GM23338 (cell line): ENCODE data around the gene ETV5. TPM values are rescaled to one million over a fixed set of nuclear protein-coding genes. Genes with fewer than 3 reads are reported as not detected.

Experiments
- ATAC-seq: fragments of 200-7000 bp; cut with Tn5 transposase; 3 replicates; pipeline ENCODE4 v1.9.1; 2020
- DNase-seq: peaks from one replicate; pipeline ENCODE4 v3.0.0-alpha.2; 2015; ENCODE audit warnings: low spot score
- H2AFZ ChIP-seq: fragments of 200-600 bp; sonication (generic); 2 replicates; pipeline ENCODE4 v1.8.0; 2016; ENCODE audit warnings: antibody characterized with exemption, mild to moderate bottlenecking, moderate library complexity
- H3F3A ChIP-seq: fragments of 200-600 bp; sonication (generic); replicated peaks from 2 replicates; pipeline ENCODE4 v1.8.0; 2017; ENCODE audit warnings: antibody characterized with exemption, mixed run types, low read depth
- H3K27ac ChIP-seq: fragments of 200-600 bp; sonication (generic); 2 replicates; pipeline ENCODE4 v1.6.1; 2016; ENCODE audit warnings: low read depth
- H3K27me3 ChIP-seq: fragments of 200-600 bp; sonication (generic); 2 replicates; pipeline ENCODE4 v1.8.0; 2016; ENCODE audit warnings: mild to moderate bottlenecking, mixed run types, moderate library complexity; ENCODE audit not compliant: insufficient read depth
- H3K36me3 ChIP-seq: fragments of 200-600 bp; sonication (generic); 2 replicates; pipeline ENCODE4 v1.8.0; 2016; ENCODE audit warnings: mild to moderate bottlenecking; ENCODE audit not compliant: insufficient read depth
- H3K4me1 ChIP-seq: fragments of 200-600 bp; sonication (generic); 2 replicates; pipeline ENCODE4 v1.8.0; 2016; ENCODE audit warnings: mild to moderate bottlenecking, moderate library complexity; ENCODE audit not compliant: insufficient read depth
- H3K4me2 ChIP-seq: fragments of 200-600 bp; sonication (generic); 2 replicates; pipeline ENCODE4 v1.7.1; 2017; ENCODE audit warnings: mixed run types
- H3K4me3 ChIP-seq: fragments of 200-600 bp; sonication (generic); 2 replicates; pipeline ENCODE4 v1.6.1; 2016; ENCODE audit warnings: mixed run types
- H3K79me2 ChIP-seq: fragments of 200-600 bp; sonication (generic); replicated peaks from 2 replicates; pipeline ENCODE4 v1.8.0; 2017; ENCODE audit warnings: mild to moderate bottlenecking; ENCODE audit not compliant: insufficient read depth
- H3K9me2 ChIP-seq: fragments of 200-600 bp; sonication (generic); 2 replicates; pipeline ENCODE4 v1.8.0; 2017; ENCODE audit not compliant: insufficient read depth
- H4K20me1 ChIP-seq: fragments of 200-600 bp; sonication (generic); replicated peaks from 2 replicates; pipeline ENCODE4 v1.8.0; 2017; ENCODE audit warnings: mild to moderate bottlenecking; ENCODE audit not compliant: insufficient read depth
- H3K27ac Mint-ChIP-seq: 2 replicates; pipeline ENCODE4 v1.8.0; 2020; ENCODE audit warnings: inconsistent platforms, mild to moderate bottlenecking, moderate library complexity, mixed read lengths
- H3K27me3 Mint-ChIP-seq: 3 replicates; pipeline ENCODE4 v1.8.0; 2022; ENCODE audit warnings: low read depth, mild to moderate bottlenecking, moderate library complexity, mixed read lengths, inconsistent platforms; ENCODE audit not compliant: insufficient read depth, poor library complexity
- H3K36me3 Mint-ChIP-seq: 3 replicates; pipeline ENCODE4 v1.8.0; 2021; ENCODE audit warnings: low read depth, mild to moderate bottlenecking, inconsistent platforms, moderate library complexity, mixed read lengths
- H3K4me1 Mint-ChIP-seq: 3 replicates; pipeline ENCODE4 v1.8.0; 2020; ENCODE audit warnings: mild to moderate bottlenecking, inconsistent platforms, mixed read lengths
- H3K4me3 Mint-ChIP-seq: 3 replicates; pipeline ENCODE4 v1.8.0; 2021; ENCODE audit warnings: moderate library complexity, mild to moderate bottlenecking, inconsistent platforms, mixed read lengths
- H3K9me3 Mint-ChIP-seq: 3 replicates; pipeline ENCODE4 v1.8.0; 2020; ENCODE audit warnings: moderate library complexity, mild to moderate bottlenecking, inconsistent platforms, mixed read lengths
- CTCF ChIP-seq, 2 experiments: fragments of 200-600 bp in 1 of 2; sonication (generic) in 1 of 2; conservative IDR thresholded peaks; 2 replicates each; pipeline versions ENCODE4 v1.5.1 to v1.6.1; 2016 to 2017; ENCODE audit warnings: antibody characterized with exemption in 2 of 2, low read depth in 2 of 2, mild to moderate bottlenecking in 2 of 2, moderate library complexity in 1 of 2
- ETS1 ChIP-seq: IDR thresholded peaks from 2 replicates; pipeline ENCODE4 v1.6.1; 2016; ENCODE audit warnings: antibody characterized with exemption
- EZH2 ChIP-seq: fragments of 200-600 bp; sonication (generic); IDR thresholded peaks from one replicate; pipeline ENCODE4 v1.8.0; 2017; ENCODE audit warnings: antibody characterized with exemption, mild to moderate bottlenecking, low read depth; ENCODE audit not compliant: unreplicated experiment
- EZH2phosphoT487 ChIP-seq: fragments of 200-600 bp; sonication (generic); IDR thresholded peaks from one replicate; pipeline ENCODE4 v1.8.1; 2018; ENCODE audit warnings: antibody characterized with exemption; ENCODE audit not compliant: unreplicated experiment
- JUNB ChIP-seq: IDR thresholded peaks from one replicate; pipeline ENCODE4 v1.6.1; 2016; ENCODE audit warnings: antibody characterized with exemption; ENCODE audit not compliant: unreplicated experiment
- POLR2AphosphoS5 ChIP-seq: IDR thresholded peaks from 2 replicates; pipeline ENCODE4 v1.6.1; 2016; ENCODE audit warnings: antibody characterized with exemption, low read depth
- STAT1 ChIP-seq: IDR thresholded peaks from one replicate; pipeline ENCODE4 v1.6.1; 2016; ENCODE audit warnings: antibody characterized with exemption; ENCODE audit not compliant: unreplicated experiment
- ZNF114 ChIP-seq: fragments of 250-450 bp; sonication (Bioruptor Pico); IDR thresholded peaks from 2 replicates; pipeline ENCODE4 v1.5.0; 2020; ENCODE audit warnings: mild to moderate bottlenecking, moderate library complexity
- ZNF331 ChIP-seq: fragments of 250-450 bp; sonication (Bioruptor Pico); IDR thresholded peaks from 2 replicates; pipeline ENCODE4 v1.5.0; 2020; ENCODE audit warnings: low read depth, mild to moderate bottlenecking, moderate library complexity
- polyA plus RNA-seq: library from polyadenylated mRNA; unstranded; fragments of >200 nt; fragmentation: Nextera tagmentation; extraction: Ambion mirVana; gene quantifications from 2 replicates; pipeline ENCODE4 v1.2.1, GENCODE V29; 2016
- total RNA-seq: library from RNA; depleted of rRNA; stranded (reverse); fragments of >200 nt; shearing (Covaris generic); gene quantifications from 2 replicates; pipeline ENCODE4 v1.2.3, GENCODE V29; 2014
- TF ChIP-seq, protein P1 (sequence below): IDR thresholded peaks from one replicate; pipeline ENCODE4 v1.6.1; 2018; ENCODE audit warnings: antibody characterized with exemption; ENCODE audit not compliant: unreplicated experiment

The ETV5 gene
- total and polyA plus RNA-seq, 2 experiments from 2014 or later: 33.5 to 57.1 TPM

DNA sequence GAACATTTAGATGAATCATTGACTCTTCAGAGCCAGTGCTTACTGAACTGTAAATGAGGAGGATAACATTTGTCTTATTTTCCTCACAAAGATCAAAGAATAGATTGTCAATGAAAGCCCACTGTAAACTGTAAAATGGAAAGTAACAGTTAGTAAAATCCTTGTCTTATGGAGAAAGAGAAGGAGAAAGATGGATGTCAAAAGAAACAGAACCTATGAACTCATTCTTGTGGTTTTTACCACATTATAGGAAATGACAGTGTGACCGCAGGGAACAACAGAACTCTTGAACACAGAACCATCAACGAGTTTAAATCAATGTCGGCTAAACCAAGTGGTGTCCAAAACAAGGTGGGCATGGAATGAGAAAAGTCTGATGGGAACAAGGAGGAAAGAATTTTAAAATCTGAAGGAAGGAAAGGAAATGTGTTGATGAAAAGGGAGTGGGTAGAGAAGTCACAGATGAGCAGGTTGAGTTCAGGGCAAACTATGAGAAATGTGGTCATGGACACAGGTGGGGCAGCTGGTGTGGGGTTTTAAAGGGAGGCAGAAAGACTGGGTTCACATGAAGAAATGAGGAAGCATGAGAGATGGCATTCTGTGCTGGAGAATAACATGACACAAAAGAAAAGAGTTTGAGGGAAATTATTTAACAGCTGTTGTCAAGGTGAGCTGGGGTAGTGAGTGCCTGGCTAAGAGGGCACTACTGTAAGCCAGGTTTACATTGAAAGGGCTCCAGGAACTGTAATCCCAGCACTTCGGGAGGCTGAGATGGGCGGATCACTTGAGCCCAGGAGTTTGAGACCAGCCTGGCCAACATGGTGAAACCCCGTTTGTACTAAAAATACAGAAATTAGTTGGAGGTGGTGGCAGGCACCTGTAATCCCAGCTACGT, 42.4 kb upstream of the ETV5 start (continued):
- TF ChIP-seq, protein P1, sequence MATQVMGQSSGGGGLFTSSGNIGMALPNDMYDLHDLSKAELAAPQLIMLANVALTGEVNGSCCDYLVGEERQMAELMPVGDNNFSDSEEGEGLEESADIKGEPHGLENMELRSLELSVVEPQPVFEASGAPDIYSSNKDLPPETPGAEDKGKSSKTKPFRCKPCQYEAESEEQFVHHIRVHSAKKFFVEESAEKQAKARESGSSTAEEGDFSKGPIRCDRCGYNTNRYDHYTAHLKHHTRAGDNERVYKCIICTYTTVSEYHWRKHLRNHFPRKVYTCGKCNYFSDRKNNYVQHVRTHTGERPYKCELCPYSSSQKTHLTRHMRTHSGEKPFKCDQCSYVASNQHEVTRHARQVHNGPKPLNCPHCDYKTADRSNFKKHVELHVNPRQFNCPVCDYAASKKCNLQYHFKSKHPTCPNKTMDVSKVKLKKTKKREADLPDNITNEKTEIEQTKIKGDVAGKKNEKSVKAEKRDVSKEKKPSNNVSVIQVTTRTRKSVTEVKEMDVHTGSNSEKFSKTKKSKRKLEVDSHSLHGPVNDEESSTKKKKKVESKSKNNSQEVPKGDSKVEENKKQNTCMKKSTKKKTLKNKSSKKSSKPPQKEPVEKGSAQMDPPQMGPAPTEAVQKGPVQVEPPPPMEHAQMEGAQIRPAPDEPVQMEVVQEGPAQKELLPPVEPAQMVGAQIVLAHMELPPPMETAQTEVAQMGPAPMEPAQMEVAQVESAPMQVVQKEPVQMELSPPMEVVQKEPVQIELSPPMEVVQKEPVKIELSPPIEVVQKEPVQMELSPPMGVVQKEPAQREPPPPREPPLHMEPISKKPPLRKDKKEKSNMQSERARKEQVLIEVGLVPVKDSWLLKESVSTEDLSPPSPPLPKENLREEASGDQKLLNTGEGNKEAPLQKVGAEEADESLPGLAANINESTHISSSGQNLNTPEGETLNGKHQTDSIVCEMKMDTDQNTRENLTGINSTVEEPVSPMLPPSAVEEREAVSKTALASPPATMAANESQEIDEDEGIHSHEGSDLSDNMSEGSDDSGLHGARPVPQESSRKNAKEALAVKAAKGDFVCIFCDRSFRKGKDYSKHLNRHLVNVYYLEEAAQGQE: no peak
- TF ChIP-seq CTCF (conservative IDR thresholded peaks at IDR 0.05; ENCODE audit: low read depth in 2 of 2): no peak
- no peak for TF ChIP-seq EZH2
- TF ChIP-seq JUNB: no peak
- no peak for TF ChIP-seq POLR2AphosphoS5
- TF ChIP-seq ETS1: no peak
- TF ChIP-seq STAT1: no peak
- no peak for TF ChIP-seq ZNF331

DNA sequence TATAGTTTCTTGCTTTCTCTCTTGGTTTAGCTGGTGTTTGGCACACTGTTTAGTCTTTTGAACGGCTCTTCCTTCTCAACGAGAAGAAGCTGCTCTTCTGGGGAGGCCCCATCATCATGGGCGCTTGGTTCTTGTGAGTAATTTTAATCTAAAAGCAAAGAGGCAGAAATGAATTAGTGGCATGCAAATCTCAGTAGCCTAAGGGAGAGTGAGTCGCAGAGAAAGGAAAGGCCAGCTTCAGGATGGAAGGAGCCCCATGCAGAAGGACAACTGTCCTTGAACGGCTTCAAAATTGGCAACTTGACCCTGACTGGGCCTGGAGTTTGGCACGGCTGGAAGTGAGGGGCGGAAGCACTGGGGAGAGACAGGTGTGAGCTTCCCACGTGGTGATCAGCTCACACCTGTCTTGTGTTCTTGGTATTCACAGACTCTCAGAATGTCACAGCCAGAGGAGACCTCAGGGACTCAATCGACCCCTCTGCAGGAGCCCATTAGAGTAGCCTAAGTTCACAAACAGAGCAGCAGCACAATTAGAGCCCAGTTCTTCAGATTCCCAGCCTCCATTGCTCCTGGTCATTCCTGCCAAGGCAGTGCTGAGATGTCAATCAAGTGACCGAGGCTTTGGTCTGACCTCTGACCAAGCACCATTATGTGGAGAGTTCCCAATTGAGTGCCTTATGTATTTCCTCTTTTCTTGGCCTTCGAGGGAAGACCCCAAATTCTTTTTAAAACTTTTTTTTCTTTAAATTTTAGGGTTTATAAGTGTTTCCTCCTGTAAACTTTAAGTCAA, 41.3 kb upstream of the ETV5 start:
- no peaks in the 10 kb centered on the region for H4K20me1 ChIP-seq
- no peaks in the 10 kb centered on the region for H3K27me3 ChIP-seq
- no peak for ATAC-seq
- no peak overlapping the region for H3K4me3 Mint-ChIP-seq
- H3K79me2 ChIP-seq: no peaks in the 10 kb centered on the region
- H3K4me3 ChIP-seq: no peak overlapping the region
- peaks cover 10% of the 10 kb centered on the region; the same call in 2 of the 3 replicates for H3K4me1 Mint-ChIP-seq
- no peaks in the 10 kb centered on the region for H3K36me3 ChIP-seq
- H3K9me2 ChIP-seq: no peaks in the 10 kb centered on the region
- H3K4me2 ChIP-seq: no peak overlapping the region
- no peak for DNase-seq
- H3K27ac Mint-ChIP-seq: no peak overlapping the region
- H3K9me3 Mint-ChIP-seq: no peaks in the 10 kb centered on the region
- peaks cover 8% of the 10 kb centered on the region for H3K27me3 Mint-ChIP-seq
- no peaks in the 10 kb centered on the region for H3K4me1 ChIP-seq
- H2AFZ ChIP-seq: no peak overlapping the region
- H3K27ac ChIP-seq: no peak overlapping the region
- TF ChIP-seq ZNF331 (no peak), EZH2phosphoT487 (no peak), ZNF114 (CRISPR knock-in tag) (no peak), EZH2 (no peak)
- no peaks in the 10 kb centered on the region for H3K36me3 Mint-ChIP-seq
- H3F3A ChIP-seq: no peaks in the 10 kb centered on the region
